ENCODE results near the gene PCED1A. TPM values are rescaled to one million over a fixed set of nuclear protein-coding genes. Genes with fewer than 3 reads are reported as not detected.

PCED1A gene
- total RNA-seq, 2 donors from 2014 or later, result 40.2 to 46.5 TPM

- Histone ChIP-seq H3K36me3 (ENCODE audit: control insufficient read depth, insufficient read depth, low read length) (no peaks in the 10 kb centered on the region), H3K4me1 (ENCODE audit: control insufficient read depth, insufficient read depth, low read length) (peaks cover 5% of the 10 kb centered on the region), H3K27ac (ENCODE audit: low read depth, low read length) (no peak overlapping the region), H3K9ac (ENCODE audit: extremely low read depth, low read length, poor library complexity, severe bottlenecking) (no peak overlapping the region), H3K27me3 (ENCODE audit: control insufficient read depth, insufficient read depth, low read length, poor library complexity, severe bottlenecking) (peaks cover 36% of the 10 kb centered on the region), H3K9me3 (ENCODE audit: control insufficient read depth, low read length) (no peaks in the 10 kb centered on the region), H3K4me3 (ENCODE audit: low read length) (no peak overlapping the region)
- Mint-ChIP-seq H3K27me3 (ENCODE audit: insufficient read depth) (peaks cover 54% of the 10 kb centered on the region), H3K4me1 (peaks cover 23% of the 10 kb centered on the region), H3K9me3 (peaks cover 5% of the 10 kb centered on the region), H3K4me3 (no peak overlapping the region), H3K27ac (no peak overlapping the region), H3K36me3 (ENCODE audit: low read depth) (no peaks in the 10 kb centered on the region)
- DNase-seq, result peak; percentile 18
- TF ChIP-seq CTCF (conservative IDR thresholded peaks at IDR 0.05), result no peak
- WGBS, 2 experiments (ENCODE audit: insufficient coverage in 1 of 2, insufficient read length in 1 of 2), result 83 to 91% methylated on average over 5 to 7 of the region's 7 CpGs
Measured at GRCh38 chr20:2817891-2818595, 22.4 kb downstream of the PCED1A start.

- Mint-ChIP-seq H3K9me3 (peaks cover 10% of the 10 kb centered on the region), H3K4me1 (peaks cover 23% of the 10 kb centered on the region), H3K27ac (no peak overlapping the region), H3K36me3 (ENCODE audit: low read depth) (no peaks in the 10 kb centered on the region), H3K4me3 (no peak overlapping the region), H3K27me3 (ENCODE audit: insufficient read depth) (peaks cover 59% of the 10 kb centered on the region)
- Histone ChIP-seq H3K27ac (ENCODE audit: low read depth, low read length) (no peak overlapping the region), H3K4me3 (ENCODE audit: low read length) (no peak overlapping the region), H3K9me3 (ENCODE audit: control insufficient read depth, low read length) (peaks cover 4% of the 10 kb centered on the region), H3K4me1 (ENCODE audit: control insufficient read depth, insufficient read depth, low read length) (peaks cover 5% of the 10 kb centered on the region), H3K9ac (ENCODE audit: extremely low read depth, low read length, poor library complexity, severe bottlenecking) (no peak overlapping the region), H3K27me3 (ENCODE audit: control insufficient read depth, insufficient read depth, low read length, poor library complexity, severe bottlenecking) (peaks cover 35% of the 10 kb centered on the region), H3K36me3 (ENCODE audit: control insufficient read depth, insufficient read depth, low read length) (no peaks in the 10 kb centered on the region)
- DNase-seq, result peak; percentile 8
- 82 to 100% methylated on average over 2 of the region's 2 CpGs for WGBS, 2 experiments (ENCODE audit: insufficient coverage in 1 of 2, insufficient read length in 1 of 2)
- no peak for TF ChIP-seq CTCF (conservative IDR thresholded peaks at IDR 0.05)
Measured at GRCh38 chr20:2817341-2817726, 23.1 kb downstream of the PCED1A start.

GRCh38 chr20:2816583-2817340, 23.7 kb downstream of the PCED1A start:
- Histone ChIP-seq H3K27me3 (ENCODE audit: control insufficient read depth, insufficient read depth, low read length, poor library complexity, severe bottlenecking) (peaks cover 31% of the 10 kb centered on the region), H3K9ac (ENCODE audit: extremely low read depth, low read length, poor library complexity, severe bottlenecking) (no peak overlapping the region), H3K4me1 (ENCODE audit: control insufficient read depth, insufficient read depth, low read length) (peaks cover 5% of the 10 kb centered on the region), H3K9me3 (ENCODE audit: control insufficient read depth, low read length) (peaks cover 9% of the 10 kb centered on the region), H3K36me3 (ENCODE audit: control insufficient read depth, insufficient read depth, low read length) (no peaks in the 10 kb centered on the region), H3K27ac (ENCODE audit: low read depth, low read length) (no peak overlapping the region), H3K4me3 (ENCODE audit: low read length) (no peak overlapping the region)
- Mint-ChIP-seq H3K36me3 (ENCODE audit: low read depth) (no peaks in the 10 kb centered on the region), H3K9me3 (peaks cover 15% of the 10 kb centered on the region), H3K4me1 (peaks cover 22% of the 10 kb centered on the region), H3K4me3 (no peak overlapping the region), H3K27me3 (ENCODE audit: insufficient read depth) (peaks cover 61% of the 10 kb centered on the region), H3K27ac (no peak overlapping the region)
- TF ChIP-seq CTCF (conservative IDR thresholded peaks at IDR 0.05), result peak; percentile 73
- DNase-seq, result peak; percentile 83
- WGBS, 2 experiments (ENCODE audit: insufficient coverage in 1 of 2, insufficient read length in 1 of 2), result 81 to 89% methylated on average over 13 to 20 of the region's 20 CpGs

All from endodermal cell (in vitro differentiated cells).